GM21360 (cell line): Measurements from ENCODE around the gene TPM2.

ENCODE experiments used
- ATAC-seq: cut with Tn5 transposase; IDR thresholded peaks from one replicate; pipeline ENCODE4 v1.9.1; 2021; ENCODE audit warnings: mild to moderate bottlenecking, moderate library complexity; ENCODE audit not compliant: unreplicated experiment

TPM2 gene

GRCh38 chr9:35636135-35636876 is 53.4 kb downstream of the TPM2 start:
- ATAC-seq = no peak

DNA sequence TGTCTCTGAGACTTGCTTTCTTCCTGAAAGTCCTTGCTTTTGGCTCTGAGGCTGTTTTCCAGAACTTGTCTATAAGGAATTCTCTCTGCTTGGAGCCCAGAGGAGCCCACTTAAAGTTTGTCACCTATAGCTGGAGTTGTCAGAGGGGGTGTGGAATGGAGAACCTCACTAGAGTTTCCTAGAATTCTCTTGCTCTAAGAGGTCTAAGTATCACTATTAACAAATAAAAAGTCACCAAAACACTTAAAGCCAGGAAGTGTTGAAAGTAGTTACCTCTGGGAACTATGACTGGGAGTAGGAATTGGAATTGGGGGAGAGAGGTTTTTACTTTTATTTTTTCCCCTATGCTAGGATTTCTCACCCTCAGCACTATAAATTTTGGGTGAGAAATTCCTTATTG is 54.0 kb downstream of the TPM2 start:
- no peak for ATAC-seq
